HepG2 (cell line): ENCODE measurements around the gene UBR3. TPM values are rescaled to one million over a fixed set of nuclear protein-coding genes. Genes with fewer than 3 reads are reported as not detected.
"Not testable (repeated sequence)": the region's sequence is repeated elsewhere in the genome, so short reads cannot be mapped to it uniquely, and the experiment has no call there.

Source experiments
- ATAC-seq: fragments of 200-7000 bp; cut with Tn5 transposase; 3 replicates; pipeline ENCODE4 v1.9.1; 2020; ENCODE audit warnings: mild to moderate bottlenecking, moderate library complexity
- BruUV-seq: library from RNA; stranded (reverse); fragments of 400-500 nt; replicated peaks from 2 replicates; lab custom pipeline; 2021; lab: Mats Ljungman, UMichigan
- CTCF ChIA-PET: fragments of 300-600 bp; formaldehyde crosslinking; extraction: SDS; loops from one replicate; lab custom pipeline; 2021; ENCODE audit warnings: low total read pairs, inconsistent platforms, low intra/inter-chr PET ratio; lab: Yijun Ruan, JAX
- POLR2A ChIA-PET: fragments of 350-600 bp; sonication (Branson Sonifier 250); formaldehyde crosslinking; loops from one replicate; lab custom pipeline; 2020; ENCODE audit warnings: antibody characterized with exemption, inconsistent platforms; lab: Yijun Ruan, JAX
- DNase-seq: peaks from one replicate; pipeline ENCODE4 v3.0.0-alpha.2; 2015; ENCODE audit warnings: low spot score
- FAIRE-seq: peaks from 3 replicates; lab custom pipeline; 2011; peaks lifted over from hg19 to GRCh38; lab: Jason Lieb, UNC
- H2AFZ ChIP-seq: one replicate; pipeline ENCODE4 v1.6.1; 2011; ENCODE audit warnings: low read length, inconsistent platforms
- H3K27ac ChIP-seq: fragments of 300-600 bp; 3 replicates; pipeline ENCODE4 v1.8.0; 2011; ENCODE audit warnings: mixed run types, mild to moderate bottlenecking, mixed read lengths, low read length, inconsistent platforms; ENCODE audit not compliant: insufficient read depth; ENCODE audit errors: extremely low read length
- H3K27me3 ChIP-seq, 2 experiments: fragments of 200-600 bp in 1 of 2; 2 replicates in 1 of 2; 3 replicates in 1 of 2; pipeline versions ENCODE4 v1.6.0 to v1.8.0; 2011; ENCODE audit warnings: low read length in 2 of 2, mild to moderate bottlenecking in 2 of 2, moderate library complexity in 2 of 2, inconsistent platforms in 1 of 2; ENCODE audit not compliant: insufficient read depth in 2 of 2, control insufficient read depth in 1 of 2
- H3K36me3 ChIP-seq, 2 experiments: fragments of 200-600 bp in 1 of 2; replicated peaks in 1 of 2; 2 replicates in 1 of 2; 3 replicates in 1 of 2; pipeline versions ENCODE4 v1.5.1 to v1.8.0; 2011; ENCODE audit warnings: low read length in 2 of 2, inconsistent platforms in 1 of 2; ENCODE audit not compliant: insufficient read depth in 2 of 2, control insufficient read depth in 1 of 2
- H3K4me1 ChIP-seq: 2 replicates; pipeline ENCODE4 v1.5.1; 2012; ENCODE audit warnings: low read length, inconsistent platforms; ENCODE audit not compliant: insufficient read depth
- H3K4me2 ChIP-seq: 2 replicates; pipeline ENCODE4 v1.6.0; 2011; ENCODE audit warnings: low read depth, low read length, inconsistent platforms
- H3K4me3 ChIP-seq, 3 experiments: fragments of 200-600 bp in 1 of 3; sonication (generic), shearing (Covaris generic) in 1 of 3; replicated peaks in 1 of 3; 2 replicates each; pipeline ENCODE4 v1.5.1; 2011 to 2016; ENCODE audit warnings: low read length in 3 of 3, inconsistent platforms in 2 of 3, low read depth in 2 of 3, mild to moderate bottlenecking in 2 of 3, control low read depth in 1 of 3, mixed read lengths in 1 of 3; ENCODE audit not compliant: insufficient read depth in 1 of 3
- H3K79me2 ChIP-seq: one replicate; pipeline ENCODE4 v1.6.1; 2011; ENCODE audit warnings: low read length, inconsistent platforms; ENCODE audit not compliant: insufficient read depth
- H3K9ac ChIP-seq: 2 replicates; pipeline ENCODE4 v1.6.0; 2011; ENCODE audit warnings: mild to moderate bottlenecking, low read depth, low read length, inconsistent platforms; ENCODE audit not compliant: insufficient read depth
- H3K9me3 ChIP-seq: 2 replicates; pipeline ENCODE4 v1.5.1; 2012; ENCODE audit warnings: mild to moderate bottlenecking, low read length
- H4K20me1 ChIP-seq: 2 replicates; pipeline ENCODE4 v1.6.0; 2011; ENCODE audit warnings: inconsistent platforms, mild to moderate bottlenecking, low read length, moderate library complexity; ENCODE audit not compliant: insufficient read depth
- DBP ChIP-seq: sonication (generic); formaldehyde crosslinking; IDR thresholded peaks from 2 replicates; pipeline ENCODE4 v1.4.0; 2020; ENCODE audit warnings: missing genetic modification reagents; ENCODE audit errors: not compliant biosample characterization
- HMG20A ChIP-seq: IDR thresholded peaks from 2 replicates; pipeline ENCODE4 v1.6.1; 2016; ENCODE audit warnings: borderline replicate concordance
- RNF219 ChIP-seq: sonication (generic); formaldehyde crosslinking; IDR thresholded peaks from 2 replicates; pipeline ENCODE4 v1.5.0; 2020; ENCODE audit warnings: mild to moderate bottlenecking, missing genetic modification reagents
- SP1 ChIP-seq, 2 experiments: fragments of 450-650 bp in 1 of 2; sonication (generic) in 1 of 2; formaldehyde crosslinking in 1 of 2; IDR thresholded peaks; 2 replicates each; pipeline versions ENCODE4 v1.4.0 to v1.6.1; 2016 to 2020; ENCODE audit warnings: missing genetic modification reagents in 1 of 2
- ZBTB10 ChIP-seq: sonication (generic); formaldehyde crosslinking; IDR thresholded peaks from 2 replicates; pipeline ENCODE4 v1.4.0; 2020; ENCODE audit warnings: missing genetic modification reagents, borderline replicate concordance
- ZNF292 ChIP-seq: sonication (generic); formaldehyde crosslinking; IDR thresholded peaks from 2 replicates; pipeline ENCODE4 v1.8.1; 2022; ENCODE audit warnings: mild to moderate bottlenecking, low read depth, missing genetic modification reagents, borderline replicate concordance
- ZNF614 ChIP-seq: IDR thresholded peaks from 2 replicates; pipeline ENCODE4 v1.6.1; 2018; ENCODE audit warnings: missing biosample characterization, missing genetic modification reagents, inconsistent platforms, borderline replicate concordance
- ZNF770 ChIP-seq: sonication (generic); formaldehyde crosslinking; IDR thresholded peaks from 2 replicates; pipeline ENCODE4 v1.5.0; 2020; ENCODE audit warnings: mild to moderate bottlenecking, missing genetic modification reagents
- ZNF891 ChIP-seq: sonication (generic); formaldehyde crosslinking; IDR thresholded peaks from 2 replicates; pipeline ENCODE4 v1.5.0; 2020; ENCODE audit warnings: mild to moderate bottlenecking, missing genetic modification reagents
- WGBS: methylation state at CpG from one replicate; pipeline ENCODE4 v1.1.6; 2017; ENCODE audit warnings: low lambda C conversion rate; 5-methylcytosine and 5-hydroxymethylcytosine counted together
- in situ Hi-C: cut with HindIII; loops from 2 replicates; pipeline ENCODE4 v1.10.0; 2017; ENCODE audit warnings: low pct_unique_long_range_greater_than_20kb; ENCODE audit not compliant: extremely low pct_ligation_motif_present
- intact Hi-C: fragments of 100-400 bp; cut with micrococcal nuclease; formaldehyde crosslinking; loops from one replicate; pipeline ENCODE4 v1.10.0; 2022; ENCODE audit not compliant: unreplicated experiment
- polyA plus RNA-seq, 8 experiments: library from polyadenylated mRNA; depleted of rRNA in 3 of 8; stranded (reverse) in 7 of 8; unstranded in 1 of 8; fragments of >200 nt; fragmentation: Illumina TruSeq in 4 of 8; extraction: Trizol in 4 of 8; gene quantifications; 2 replicates each; pipeline versions ENCODE4 v1.2.1 to v1.2.3, GENCODE V29; 2011 to 2016; ENCODE audit warnings: low read depth in 4 of 8, missing spikeins in 1 of 8, mixed read lengths in 1 of 8; ENCODE audit not compliant: insufficient read depth in 1 of 8
- total RNA-seq, 5 experiments: library from RNA; depleted of rRNA; stranded (reverse); fragments of >200 nt; fragmentation: Illumina TruSeq; extraction: Trizol; gene quantifications; 2 replicates each; pipeline ENCODE4 v1.2.3, GENCODE V29; 2016; ENCODE audit warnings: low read depth in 1 of 5

Gene UBR3
- total and polyA plus RNA-seq, 2 of the 13 experiments (the other 11 are each of a cell fraction or from before 2014, with no cell fraction given), result 15.1 to 28.0 TPM

DNA sequence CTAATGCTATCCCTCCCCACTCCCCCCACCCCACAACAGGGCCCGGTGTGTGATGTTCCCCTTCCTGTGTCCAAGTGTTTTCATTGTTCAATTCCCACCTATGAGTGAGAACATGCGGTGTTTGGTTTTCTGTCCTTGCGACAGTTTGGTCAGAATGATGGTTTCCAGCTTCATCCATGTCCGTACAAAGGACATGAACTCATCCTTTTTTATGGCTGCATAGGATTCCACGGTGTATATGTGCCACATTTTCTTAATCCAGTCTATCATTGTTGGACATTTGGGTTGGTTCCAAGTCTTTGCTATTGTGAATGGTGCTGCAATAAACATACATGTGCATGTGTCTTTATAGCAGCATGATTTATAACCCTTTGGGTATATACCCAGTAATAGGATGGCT, 109.4 kb downstream of the UBR3 start:
- H3K79me2 ChIP-seq, H3K4me2 ChIP-seq, H3K27me3 ChIP-seq, intact Hi-C loops, CTCF ChIA-PET, H4K20me1 ChIP-seq, DNase-seq, in situ Hi-C loops, H3K4me3 ChIP-seq, H3K27ac ChIP-seq, H3K4me1 ChIP-seq, POLR2A ChIA-PET, ATAC-seq, H2AFZ ChIP-seq, H3K9ac ChIP-seq, H3K9me3 ChIP-seq, BruUV-seq, FAIRE-seq: not testable (repeated sequence)
- WGBS, result 96% methylated on average over 5 of the region's 5 CpGs
- peaks cover 2 to 13% of the 10 kb centered on the region in 2 experiments; a peak in 4 of 5 replicates for H3K36me3 ChIP-seq

- ChIA-PET CTCF (no interaction called here), POLR2A (no interaction called here)
- Histone ChIP-seq H3K4me3 (no peak overlapping the region), H3K9ac (no peak overlapping the region), H3K4me2 (no peak overlapping the region), H2AFZ (no peak overlapping the region), H3K27me3 (no peaks in the 10 kb centered on the region), H3K79me2 (no peaks in the 10 kb centered on the region), H3K36me3 (peaks cover 9 to 56% of the 10 kb centered on the region in 2 experiments), H3K4me1 (no peaks in the 10 kb centered on the region), H3K9me3 (no peaks in the 10 kb centered on the region), H4K20me1 (no peaks in the 10 kb centered on the region), H3K27ac (no peak overlapping the region)
- no peak for FAIRE-seq
- no peak for DNase-seq
- no TSS peak for BruUV-seq
- intact Hi-C loops, result loop anchor here (1.0 kb wide), 1 partner anchor 45 kb away; no protein-coding TSS in a partner anchor
- WGBS, result 96% methylated on average over 1 of the region's 1 CpG
- in situ Hi-C loops, result no loop called here
- no peak for ATAC-seq
- TF ChIP-seq SP1 (IDR thresholded peaks at IDR 0.05) (no peak), SP1 (CRISPR knock-in tag; IDR thresholded peaks at IDR 0.05) (no peak), ZNF891 (CRISPR knock-in tag) (no peak), ZNF770 (CRISPR knock-in tag) (no peak), RNF219 (CRISPR knock-in tag) (no peak), ZBTB10 (CRISPR knock-in tag) (no peak), DBP (CRISPR knock-in tag) (no peak), HMG20A (CRISPR knock-in tag) (no peak), ZNF292 (CRISPR knock-in tag) (no peak), ZNF614 (CRISPR knock-in tag) (no peak)
Measured at GRCh38 chr2:169945515-169945914, 118.3 kb downstream of the UBR3 start.
